Hypothalamus (tissue), 51 donors: ENCODE results near the gene RAPGEF4.
"Not testable (repeated sequence)": the region's sequence is repeated elsewhere in the genome, so short reads cannot be mapped to it uniquely, and the experiment has no call there.

Source experiments
- DNase-seq, 51 donors: peaks; one replicate each; lab custom pipeline; 2025; lab: John Stamatoyannopoulos, UW

Gene RAPGEF4

DNA sequence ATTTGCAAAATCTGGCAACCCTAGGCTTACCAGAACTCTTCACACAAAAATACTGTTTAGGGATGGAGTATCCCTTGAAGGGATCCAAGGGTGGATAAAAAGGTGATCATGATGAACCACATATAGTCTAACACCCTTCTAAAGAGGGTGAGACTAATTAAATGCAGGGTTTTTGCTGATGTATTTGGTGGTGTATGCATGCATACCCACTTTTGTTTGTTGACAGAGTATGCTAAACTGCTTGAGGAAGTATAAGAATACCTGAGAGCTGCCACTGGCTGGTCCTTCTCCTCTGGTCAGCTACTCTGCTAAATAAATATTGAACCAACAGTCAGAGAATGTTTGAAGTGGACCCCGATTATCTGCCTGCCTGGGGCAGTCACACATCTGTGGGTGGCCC is 34.2 kb downstream of the RAPGEF4 start:
- DNase-seq = no peak

- DNase-seq = no peak
Measured at GRCh38 chr2:172770887-172771286, 35.2 kb downstream of the RAPGEF4 start.

GRCh38 chr2:172772633-172773032 is 37.0 kb downstream of the RAPGEF4 start:
- DNase-seq = peak in 1 of 51 donors; percentile 13

DNA sequence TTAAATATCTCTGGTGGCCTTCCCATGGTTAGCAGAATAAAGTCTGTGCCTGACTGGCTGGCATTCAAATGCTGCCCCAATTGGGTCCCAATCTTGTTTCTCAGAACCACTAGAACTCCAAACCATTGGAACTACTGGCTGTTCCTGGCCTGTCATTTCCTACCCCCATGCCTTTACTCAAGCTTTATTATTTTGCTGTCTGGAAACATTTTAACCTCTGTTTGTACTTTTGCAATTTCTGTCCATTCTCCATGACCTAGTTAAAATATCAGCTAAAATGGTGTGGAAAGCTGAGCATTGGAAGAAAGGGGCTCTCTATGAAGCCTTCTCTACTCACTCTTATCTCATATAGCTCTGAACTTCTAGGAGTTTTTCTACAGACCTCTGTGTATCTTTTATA is 38.7 kb downstream of the RAPGEF4 start:
- no peak for DNase-seq

- no peak for DNase-seq
Measured at GRCh38 chr2:172775319-172775718, 39.7 kb downstream of the RAPGEF4 start.

DNA sequence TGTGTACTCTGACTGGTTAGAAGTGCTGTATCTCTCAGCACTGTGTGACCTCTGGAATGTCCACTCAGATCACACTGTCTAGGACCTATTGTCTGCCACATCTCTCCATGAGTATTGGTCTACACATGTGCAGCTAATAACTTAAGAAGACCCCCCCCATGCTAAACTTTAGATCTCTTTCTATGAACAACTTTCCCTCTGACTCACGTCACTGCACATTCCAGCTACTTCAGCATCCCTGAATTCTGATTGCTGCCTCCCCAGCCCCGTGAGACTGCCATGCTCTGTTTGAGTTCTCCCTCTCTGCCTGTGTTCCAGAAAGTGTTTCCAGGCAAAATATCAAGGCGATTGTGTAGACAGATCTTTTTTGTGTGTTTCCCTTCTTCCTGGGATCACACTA is 41.8 kb downstream of the RAPGEF4 start:
- DNase-seq = no peak

DNA sequence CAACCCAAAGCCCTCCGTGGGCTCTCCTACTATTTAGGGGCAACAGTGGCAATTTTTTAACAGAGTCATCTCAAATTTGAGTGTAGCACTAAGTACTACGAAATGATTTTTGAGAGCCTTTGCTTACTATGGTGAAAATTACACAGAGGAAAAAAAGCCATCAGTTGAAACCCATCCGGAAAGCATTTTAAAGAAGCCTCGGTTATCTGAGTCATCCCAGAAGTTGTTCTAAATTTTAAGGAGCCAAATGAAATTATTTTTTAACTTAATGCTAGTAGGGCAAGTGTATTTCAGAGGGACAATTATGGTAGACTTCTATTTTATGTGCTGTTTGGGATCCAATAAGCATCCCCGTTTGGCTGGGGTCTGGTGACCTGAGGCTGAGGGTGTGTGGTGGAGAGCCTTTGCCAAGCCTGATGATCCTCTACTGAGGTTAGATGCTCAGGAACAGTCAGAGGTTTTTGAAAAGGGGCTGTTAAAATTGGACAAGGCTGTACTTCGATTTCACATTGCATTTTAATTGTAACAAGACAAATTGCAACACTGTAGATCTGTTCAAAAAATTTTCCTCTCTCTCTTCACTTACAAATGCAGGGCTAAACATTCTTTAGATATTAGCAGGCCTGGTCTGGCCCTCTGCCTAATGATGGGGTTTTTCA is 47.0 kb downstream of the RAPGEF4 start:
- DNase-seq = no peak

DNA sequence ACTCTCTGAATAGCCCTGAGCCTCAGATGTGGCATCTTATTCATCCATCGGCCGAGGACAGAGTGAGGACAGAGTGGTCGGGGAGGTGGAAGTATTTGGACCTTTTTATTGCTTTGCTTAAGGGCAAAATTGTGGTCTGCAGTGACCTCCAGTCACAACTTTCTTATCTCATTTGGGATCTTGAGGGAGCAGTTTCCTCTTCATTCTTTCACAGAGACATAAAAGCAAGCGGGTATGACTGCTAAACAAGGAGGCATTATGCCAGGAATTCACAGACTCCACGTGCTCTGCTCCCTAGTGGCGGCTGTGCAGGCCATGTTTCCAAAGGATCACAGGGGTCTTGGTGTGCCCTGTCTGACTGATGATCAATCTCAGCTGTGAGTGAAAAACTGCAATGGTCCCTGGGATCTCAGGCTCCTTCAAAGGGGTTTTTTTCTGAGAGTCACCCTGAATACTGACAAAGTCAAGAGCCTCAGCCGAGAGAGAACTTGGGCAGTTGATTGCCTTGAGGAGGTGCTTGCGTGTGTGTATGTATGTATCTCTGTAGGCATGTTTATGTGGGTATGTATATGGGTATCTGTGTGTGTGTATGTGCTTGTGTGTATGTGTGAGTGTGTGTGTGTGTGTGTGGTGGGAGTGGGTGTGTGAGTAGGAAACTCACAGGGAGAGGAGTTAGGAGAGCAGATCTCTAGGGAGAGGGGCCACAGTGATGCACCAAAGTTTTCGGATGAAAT is 47.7 kb downstream of the RAPGEF4 start:
- no peak for DNase-seq

DNA sequence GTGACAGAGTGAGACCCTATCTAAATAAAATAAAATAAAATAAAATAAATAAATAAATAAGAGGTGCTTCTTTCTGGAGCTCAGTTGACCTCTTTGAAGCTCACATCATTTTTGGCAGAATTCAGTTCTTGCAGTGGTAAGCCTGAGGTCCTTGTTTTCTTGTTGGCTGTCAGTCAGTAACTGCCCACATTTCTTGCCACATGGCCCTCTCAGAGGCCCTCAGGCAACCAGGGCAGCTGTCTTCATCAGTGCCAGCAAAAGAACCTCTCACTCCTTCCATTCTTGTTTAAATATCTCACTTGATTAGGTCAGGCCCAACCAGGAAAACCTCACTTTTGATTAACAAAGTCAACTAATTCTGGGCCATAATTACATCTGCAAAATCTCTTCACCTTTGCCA is 53.2 kb downstream of the RAPGEF4 start:
- DNase-seq = no peak

GRCh38 chr2:172790404-172790803 is 54.8 kb downstream of the RAPGEF4 start:
- DNase-seq = no peak

- no peak for DNase-seq
Measured at GRCh38 chr2:172791953-172792352, 56.3 kb downstream of the RAPGEF4 start.

DNA sequence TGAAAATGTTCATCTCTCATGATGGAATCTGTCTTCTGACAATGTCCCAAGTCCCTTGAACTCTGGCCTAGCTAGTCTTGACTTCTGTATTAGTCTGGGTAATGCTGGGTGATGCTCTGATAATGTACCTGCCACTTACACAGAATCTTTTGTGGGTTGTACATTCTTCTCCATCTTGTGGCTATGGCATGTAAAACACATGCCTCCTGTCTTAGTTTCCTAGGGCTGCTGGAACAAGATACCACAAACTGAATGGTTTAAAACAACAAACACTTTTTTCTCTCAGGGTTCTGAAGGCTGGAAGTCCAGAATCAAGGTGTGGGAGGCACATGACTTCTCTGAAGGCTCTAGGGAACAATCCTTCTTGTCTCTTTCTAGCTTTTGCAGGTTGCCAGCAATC is 57.1 kb downstream of the RAPGEF4 start:
- DNase-seq = no peak

- DNase-seq = not testable (repeated sequence)
Measured at GRCh38 chr2:172803308-172803707, 67.7 kb downstream of the RAPGEF4 start.

DNA sequence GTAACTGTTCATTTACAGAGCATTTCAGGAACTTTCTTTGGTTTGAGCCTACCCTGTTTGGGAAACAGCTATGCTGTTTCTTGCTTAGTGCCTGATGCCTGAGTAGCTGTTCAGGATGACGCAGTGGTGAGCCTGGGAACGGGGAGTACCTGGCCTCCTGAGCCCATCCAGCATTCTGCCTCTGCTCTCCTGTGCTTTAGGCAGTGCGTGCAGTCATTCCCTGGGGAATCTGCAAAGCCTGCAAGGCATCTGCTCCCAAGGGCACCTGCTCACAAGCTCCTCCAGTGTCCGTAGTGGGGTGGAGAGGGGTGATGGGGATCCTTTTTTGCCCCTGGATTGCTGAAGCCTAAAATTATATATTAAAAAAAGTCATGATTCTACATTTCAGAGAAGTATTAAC is 68.8 kb downstream of the RAPGEF4 start:
- DNase-seq = no peak

GRCh38 chr2:172806493-172806892 is 70.8 kb downstream of the RAPGEF4 start:
- DNase-seq = peak in 8 of 51 donors; percentile 1 to 54 (median 10)

DNA sequence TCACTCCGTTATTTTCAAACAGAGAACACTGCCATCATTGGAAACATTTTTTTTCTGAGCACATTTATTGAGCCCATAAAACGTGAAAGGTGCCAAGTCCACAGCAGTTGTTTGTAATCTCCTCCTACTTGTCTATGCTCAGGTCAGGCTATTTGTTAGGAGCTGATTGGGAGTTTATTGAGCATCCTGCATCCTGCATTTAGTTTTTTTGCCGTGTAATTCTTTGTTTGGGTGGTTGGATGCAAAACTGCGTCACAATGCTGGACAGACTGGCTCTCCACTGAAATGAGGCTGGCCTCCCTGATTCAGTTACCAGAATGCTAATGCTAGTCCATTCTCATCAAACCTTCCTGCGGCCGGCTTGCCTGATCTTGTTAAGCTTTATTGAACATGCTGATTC is 71.4 kb downstream of the RAPGEF4 start:
- DNase-seq = peak in 12 of 51 donors; percentile 3 to 65 (median 10)

GRCh38 chr2:172808156-172808555 is 72.5 kb downstream of the RAPGEF4 start:
- DNase-seq = no peak

GRCh38 chr2:172811027-172811426 is 75.4 kb downstream of the RAPGEF4 start:
- peak in 2 of 51 donors; percentile 4 to 5 for DNase-seq

GRCh38 chr2:172812158-172812744 is 76.6 kb downstream of the RAPGEF4 start:
- DNase-seq = no peak

- peak in 3 of 51 donors; percentile 2 to 30 (median 6) for DNase-seq
Measured at GRCh38 chr2:172813314-172813888, 77.8 kb downstream of the RAPGEF4 start.

- no peak for DNase-seq
Measured at GRCh38 chr2:172817411-172817810, 81.8 kb downstream of the RAPGEF4 start.

DNA sequence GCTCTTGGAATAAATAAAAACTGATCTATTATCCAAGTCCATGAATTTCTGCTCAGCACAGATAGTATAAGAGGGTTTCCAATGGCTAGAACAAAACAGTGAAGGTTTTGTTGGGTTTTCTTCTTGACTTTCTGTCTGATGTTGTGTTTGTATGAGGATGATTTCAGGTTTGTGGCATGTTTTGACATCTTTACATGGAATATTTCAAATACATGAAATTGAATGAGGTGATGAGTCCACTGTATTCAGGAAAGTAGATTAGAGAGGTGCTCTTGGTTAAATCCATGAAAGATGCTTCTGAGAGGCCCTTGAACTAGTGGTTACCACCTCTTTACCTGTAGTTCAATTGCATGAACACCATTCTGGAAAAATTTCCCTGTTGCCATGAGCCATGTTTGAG is 84.3 kb downstream of the RAPGEF4 start:
- no peak for DNase-seq
